ENCODE data around the gene DQX1. TPM values are rescaled to one million over a fixed set of nuclear protein-coding genes. Genes with fewer than 3 reads are reported as not detected.
A peak's percentile ranks its signal among the peaks of the same experiment; 100 is the strongest.

Gene DQX1
- total and polyA plus RNA-seq, 2 experiments from 2014 or later = not detected

DNA sequence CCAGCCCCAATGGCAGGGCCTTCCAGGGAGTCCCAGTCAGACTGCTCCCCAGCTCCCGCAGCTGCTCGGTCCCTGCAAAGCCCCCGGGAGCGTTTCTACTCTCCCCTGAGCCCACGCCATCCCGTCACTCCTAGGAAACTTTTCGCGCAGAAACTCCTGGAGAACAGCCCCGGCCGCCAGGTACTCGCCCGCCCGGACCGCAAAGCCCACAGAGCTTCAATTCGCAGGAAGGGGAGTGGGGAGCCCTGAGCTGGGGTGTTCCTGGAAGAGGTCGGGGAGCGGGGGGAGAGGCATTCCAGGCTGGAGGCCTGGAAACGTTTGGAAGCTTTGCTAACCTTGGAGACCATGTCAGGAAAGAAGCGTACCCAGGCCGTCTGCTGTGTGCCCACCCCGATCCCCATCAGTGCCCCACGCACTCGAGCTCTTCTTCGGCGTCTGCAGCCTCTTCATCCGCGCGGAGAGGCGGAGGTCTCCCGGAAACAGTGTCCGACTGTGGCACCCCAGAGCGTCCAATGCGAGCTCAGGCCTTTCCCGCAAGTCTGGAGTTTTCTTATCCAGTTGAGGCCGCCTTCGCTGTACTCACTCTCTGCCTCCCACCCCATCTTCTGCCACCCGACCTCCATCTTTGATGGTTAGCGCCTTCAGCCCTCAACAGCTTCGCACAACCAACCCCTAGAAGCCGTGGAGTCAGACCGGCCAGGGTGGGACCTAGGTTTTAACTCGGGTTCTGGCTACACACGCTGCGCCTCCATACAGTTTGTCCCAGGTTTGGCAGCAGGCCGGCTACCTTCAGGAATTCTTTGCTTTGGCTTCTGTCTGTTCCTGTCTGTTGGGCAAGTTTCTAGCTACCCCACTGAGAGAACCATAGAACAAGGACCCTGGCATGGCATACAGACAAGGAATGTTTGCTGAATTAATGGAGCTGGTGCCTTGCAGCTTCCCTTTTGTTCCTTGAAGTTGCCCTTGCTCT, 22.2 kb downstream of the DQX1 start:
- H3K27ac ChIP-seq = peak overlapping the region; percentile 56
- WGBS, 2 experiments (ENCODE audit: low coverage in 1 of 2, low lambda C conversion rate in 2 of 2, missing lambda C conversion rate in 2 of 2) = 51 to 59% methylated on average over 29 to 45 of the region's 45 CpGs

DNA sequence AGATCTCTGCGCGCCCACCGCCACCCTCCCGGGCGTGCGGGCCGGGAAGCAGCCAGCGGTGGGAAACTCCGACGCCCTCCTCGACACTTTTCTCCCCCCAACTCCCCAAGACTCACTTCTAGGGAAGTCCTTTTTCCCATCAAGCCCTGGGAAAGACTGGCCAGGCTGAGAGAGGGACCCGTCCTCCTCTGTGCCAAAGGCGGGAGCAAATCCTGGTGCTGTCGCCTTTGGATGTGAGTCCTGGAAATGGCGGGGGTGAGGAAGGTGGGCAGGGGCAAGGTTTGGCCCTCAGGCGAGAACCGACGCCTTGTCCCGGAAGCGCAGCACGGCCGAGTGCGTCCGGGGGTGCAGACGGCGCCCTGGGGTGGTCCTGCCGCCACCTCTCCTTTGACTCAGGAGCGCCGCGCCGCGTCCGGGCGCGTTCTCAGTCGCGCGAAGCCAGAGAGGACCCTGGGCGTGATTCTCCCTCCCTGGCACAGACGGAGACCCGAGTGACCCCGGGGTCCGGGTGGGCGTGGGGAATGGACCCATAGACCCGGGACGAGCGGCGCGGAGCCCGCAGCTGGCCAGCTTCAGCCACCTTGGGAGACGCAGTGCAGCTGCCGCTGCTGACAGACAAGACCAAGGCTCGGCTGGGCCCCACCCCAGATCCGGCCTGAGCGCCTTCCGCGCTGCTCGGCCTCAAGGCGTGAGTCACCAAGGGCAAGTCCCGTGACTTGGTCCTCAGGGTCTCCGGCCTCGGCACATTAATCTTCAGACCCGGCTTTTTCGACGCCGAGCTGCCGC, 23.1 kb downstream of the DQX1 start:
- peaks cover 26% of the 10 kb centered on the region for H3K79me2 ChIP-seq (ENCODE audit: insufficient read depth)
- H3K4me2 ChIP-seq (ENCODE audit: unreplicated experiment) = peak overlapping the region; percentile 92
- H3K4me3 ChIP-seq = peak overlapping the region; percentile 76
- peaks cover 18% of the 10 kb centered on the region for H3F3A ChIP-seq (ENCODE audit: insufficient read depth)
- DNase-seq = peak; percentile 93
- TF ChIP-seq EZH2 (IDR thresholded peaks at IDR 0.05; ENCODE audit: insufficient read depth, poor library complexity, severe bottlenecking) (no peak), EZH2phosphoT487 (IDR thresholded peaks at IDR 0.05; ENCODE audit: insufficient read depth, low read depth) (no peak)
- peak overlapping the region; percentile 56 for H3K27ac ChIP-seq
- no peaks in the 10 kb centered on the region for H3K36me3 ChIP-seq (ENCODE audit: low read depth)
- in situ Hi-C loops (cut with MboI) = loop anchor here (5.0 kb wide), 1 partner anchor 84 kb away; no protein-coding TSS in a partner anchor
- H3K9me2 ChIP-seq (ENCODE audit: insufficient read depth) = no peaks in the 10 kb centered on the region
- no peaks in the 10 kb centered on the region for H3K27me3 ChIP-seq (replicated peaks; ENCODE audit: insufficient read depth)
- peak overlapping the region; percentile 74 for H3K9ac ChIP-seq
- WGBS, 2 experiments (ENCODE audit: low coverage in 1 of 2, low lambda C conversion rate in 2 of 2, missing lambda C conversion rate in 2 of 2) = 2% methylated on average over 24 to 54 of the region's 67 CpGs
- H3K9me3 ChIP-seq (ENCODE audit: low read depth) = no peaks in the 10 kb centered on the region
- H3K4me1 ChIP-seq (ENCODE audit: insufficient read depth) = peaks cover 33% of the 10 kb centered on the region
- H4K20me1 ChIP-seq (ENCODE audit: insufficient read depth) = no peaks in the 10 kb centered on the region
- peak overlapping the region; percentile 84 for H2AFZ ChIP-seq

More for the DNA sequence above, 22.2 kb downstream of the DQX1 start:
- Histone ChIP-seq H3K27me3 (replicated peaks; ENCODE audit: insufficient read depth) (no peaks in the 10 kb centered on the region), H3K4me2 (ENCODE audit: unreplicated experiment) (peak overlapping the region; percentile 92), H3K79me2 (ENCODE audit: insufficient read depth) (peaks cover 26% of the 10 kb centered on the region), H3K4me3 (peak overlapping the region; percentile 76), H3K4me1 (ENCODE audit: insufficient read depth) (peaks cover 27% of the 10 kb centered on the region), H4K20me1 (ENCODE audit: insufficient read depth) (no peaks in the 10 kb centered on the region), H3F3A (ENCODE audit: insufficient read depth) (peaks cover 18% of the 10 kb centered on the region), H3K9ac (peak overlapping the region; percentile 74), H2AFZ (peak overlapping the region; percentile 84), H3K36me3 (ENCODE audit: low read depth) (no peaks in the 10 kb centered on the region), H3K9me3 (ENCODE audit: low read depth) (no peaks in the 10 kb centered on the region), H3K9me2 (ENCODE audit: insufficient read depth) (no peaks in the 10 kb centered on the region)
- DNase-seq = no peak
- TF ChIP-seq EZH2 (IDR thresholded peaks at IDR 0.05; ENCODE audit: insufficient read depth, poor library complexity, severe bottlenecking) (no peak), EZH2phosphoT487 (IDR thresholded peaks at IDR 0.05; ENCODE audit: insufficient read depth, low read depth) (no peak)
- in situ Hi-C loops (cut with MboI) = loop anchor here (5.0 kb wide), 1 partner anchor 84 kb away; no protein-coding TSS in a partner anchor

DNA sequence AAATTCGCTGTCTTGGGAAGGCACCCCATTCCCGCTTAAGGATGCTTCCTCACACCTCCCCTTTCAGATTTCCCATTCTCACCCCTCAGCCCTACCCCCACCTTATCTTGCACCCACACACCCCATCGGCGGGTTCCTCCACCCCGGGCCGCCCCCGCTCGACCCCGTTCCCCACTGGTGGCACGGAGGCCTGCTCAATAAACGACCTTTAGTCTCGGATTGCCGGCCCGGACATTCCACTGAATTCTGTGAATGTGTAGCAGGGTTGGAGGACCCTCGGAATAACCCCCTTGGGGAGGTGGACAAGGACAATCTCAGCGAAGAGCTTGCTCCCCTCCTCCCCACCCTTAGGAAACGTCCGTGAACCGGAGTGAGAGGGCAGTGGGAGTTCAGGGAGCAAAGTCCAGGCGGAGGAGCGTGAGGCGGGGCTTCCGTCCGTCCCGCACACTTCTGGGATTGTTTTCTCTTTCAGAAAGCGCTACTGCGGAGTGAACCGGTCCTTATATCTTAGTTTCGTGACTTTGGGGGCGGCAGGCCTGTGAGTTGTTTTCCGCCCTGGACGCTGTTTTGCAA, 23.8 kb downstream of the DQX1 start:
- in situ Hi-C loops (cut with MboI) = loop anchor here (5.0 kb wide), 1 partner anchor 85 kb away; no protein-coding TSS in a partner anchor
- H3K4me2 ChIP-seq (ENCODE audit: unreplicated experiment) = peak overlapping the region; percentile 92
- peaks cover 26% of the 10 kb centered on the region for H3K79me2 ChIP-seq (ENCODE audit: insufficient read depth)
- peak; percentile 39 for DNase-seq
- peaks cover 18% of the 10 kb centered on the region for H3F3A ChIP-seq (ENCODE audit: insufficient read depth)
- H3K36me3 ChIP-seq (ENCODE audit: low read depth) = no peaks in the 10 kb centered on the region
- peaks cover 33% of the 10 kb centered on the region for H3K4me1 ChIP-seq (ENCODE audit: insufficient read depth)
- H3K9me3 ChIP-seq (ENCODE audit: low read depth) = no peaks in the 10 kb centered on the region
- no peaks in the 10 kb centered on the region for H3K9me2 ChIP-seq (ENCODE audit: insufficient read depth)
- H2AFZ ChIP-seq = peak overlapping the region; percentile 84
- H3K27ac ChIP-seq = no peak overlapping the region
- peak overlapping the region; percentile 74 for H3K9ac ChIP-seq
- no peaks in the 10 kb centered on the region for H3K27me3 ChIP-seq (replicated peaks; ENCODE audit: insufficient read depth)
- WGBS, 2 experiments (ENCODE audit: low coverage in 1 of 2, low lambda C conversion rate in 2 of 2, missing lambda C conversion rate in 2 of 2) = 32 to 35% methylated on average over 32 of the region's 32 CpGs
- peak overlapping the region; percentile 76 for H3K4me3 ChIP-seq
- TF ChIP-seq EZH2 (IDR thresholded peaks at IDR 0.05; ENCODE audit: insufficient read depth, poor library complexity, severe bottlenecking) = no peak
- TF ChIP-seq EZH2phosphoT487 (IDR thresholded peaks at IDR 0.05; ENCODE audit: insufficient read depth, low read depth) = no peak
- H4K20me1 ChIP-seq (ENCODE audit: insufficient read depth) = no peaks in the 10 kb centered on the region
